Cerebellar nuclear complex (tissue), 1 donor: Measurements from ENCODE around the gene LDB3.

Experiments used
- DNase-seq, 2 experiments: peaks; one replicate each; lab custom pipeline; 2025; lab: John Stamatoyannopoulos, UW

LDB3 gene

DNA sequence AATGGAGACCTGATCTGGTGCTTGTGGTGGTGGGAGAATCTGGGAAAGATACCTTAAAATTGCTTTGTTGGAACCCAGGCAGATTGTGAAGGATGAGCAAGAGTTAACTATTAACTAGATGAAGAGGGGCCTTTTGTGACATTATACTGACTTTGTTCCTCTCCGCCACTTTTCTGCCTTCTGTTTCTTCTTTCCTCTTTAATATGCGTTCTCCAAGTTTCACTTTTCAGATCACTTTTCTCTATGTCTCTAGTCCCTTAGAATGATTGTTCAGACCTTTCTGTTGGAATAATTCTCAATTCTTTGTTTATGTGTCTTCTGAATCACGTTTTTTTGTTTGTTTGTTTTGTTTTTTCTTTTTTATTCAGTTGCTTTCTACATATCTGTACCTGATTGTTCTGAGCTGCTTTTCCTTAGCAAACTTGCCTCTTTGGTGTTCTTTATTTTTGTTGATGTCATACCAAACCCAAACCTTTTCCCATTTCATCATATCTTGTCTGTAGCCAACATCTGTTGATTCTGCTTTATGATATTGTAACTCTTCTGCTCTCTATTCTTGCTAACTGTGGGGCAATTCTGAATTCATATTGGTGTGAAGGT, 90.9 kb downstream of the LDB3 start:
- DNase-seq = no peak

GRCh38 chr10:86763404-86763803, 95.1 kb downstream of the LDB3 start:
- DNase-seq = no peak

DNA sequence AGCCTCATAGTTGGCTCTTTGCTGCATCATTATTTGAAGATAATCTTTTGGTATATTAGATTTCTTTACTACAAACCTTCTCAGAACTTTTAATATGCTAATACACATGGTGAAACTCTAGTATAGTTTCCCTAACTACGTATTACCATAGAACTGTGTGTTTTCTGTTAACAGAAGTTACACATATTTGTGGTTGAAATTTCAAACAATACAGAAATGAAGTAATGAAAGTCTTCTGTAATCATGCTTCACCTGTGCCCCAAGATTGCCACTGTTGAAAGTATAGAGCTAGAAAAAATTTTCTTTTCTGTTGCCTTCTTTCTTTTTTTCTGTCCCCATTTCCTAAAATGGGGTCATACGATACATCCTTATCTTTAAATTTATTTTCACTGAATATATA, 97.2 kb downstream of the LDB3 start:
- DNase-seq = no peak

DNA sequence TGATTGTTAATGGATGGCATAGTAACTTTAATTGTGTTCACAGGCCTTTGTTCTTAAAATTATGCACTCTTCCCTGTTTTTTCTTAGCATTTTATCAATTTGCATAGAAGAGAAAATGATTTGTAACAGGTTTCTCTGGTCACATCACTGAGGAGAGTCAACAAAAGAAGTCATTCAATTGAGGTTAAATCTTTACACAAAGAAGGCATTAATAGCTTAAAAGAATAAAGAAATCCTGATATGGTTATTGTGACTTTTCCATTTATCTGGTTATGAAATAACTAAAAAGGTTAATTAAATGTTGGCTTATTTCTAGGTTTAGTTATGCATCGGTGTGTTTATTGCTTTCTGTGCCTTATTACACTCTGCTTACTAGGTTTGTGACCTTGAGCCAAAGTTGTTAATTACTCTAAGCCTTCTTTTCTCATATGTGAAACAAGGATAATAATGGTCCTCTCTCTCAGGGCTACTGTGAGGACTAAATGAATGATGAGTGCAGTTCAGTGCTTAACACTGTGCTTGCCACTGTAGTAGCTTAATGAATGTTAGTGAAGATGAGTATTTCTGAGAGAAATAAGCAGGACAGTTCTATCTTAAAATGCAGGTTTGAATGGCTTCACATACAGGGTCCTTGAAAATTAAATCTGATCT, 100.2 kb downstream of the LDB3 start:
- no peak for DNase-seq

- DNase-seq = no peak
These were observed 101.7 kb downstream of the LDB3 start for GRCh38 chr10:86769991-86770390.

- no peak for DNase-seq
These were observed 102.2 kb downstream of the LDB3 start for GRCh38 chr10:86770412-86770960.

DNA sequence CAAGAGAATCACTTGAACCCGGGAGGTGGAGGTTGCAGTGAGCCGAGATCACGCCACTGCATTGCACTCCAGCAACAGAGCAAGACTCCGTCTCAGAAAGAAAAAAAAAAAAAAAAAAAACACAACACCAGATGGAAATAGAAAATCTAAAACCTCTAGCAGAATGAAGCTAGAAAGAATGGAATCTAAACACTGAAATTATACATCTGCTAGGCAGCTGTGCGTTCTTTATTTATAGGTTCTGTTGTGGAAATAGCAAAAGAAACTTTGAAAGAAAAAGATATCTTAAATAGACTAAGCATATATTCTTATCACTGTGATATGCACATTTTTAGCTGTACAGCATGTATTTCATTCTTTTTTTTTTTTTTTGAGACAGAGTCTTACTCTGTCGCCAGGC, 105.2 kb downstream of the LDB3 start:
- DNase-seq = no peak

- DNase-seq = no peak
These were observed 107.0 kb downstream of the LDB3 start for GRCh38 chr10:86775056-86775869.

- no peak for DNase-seq
These were observed 107.5 kb downstream of the LDB3 start for GRCh38 chr10:86775870-86776180.

DNA sequence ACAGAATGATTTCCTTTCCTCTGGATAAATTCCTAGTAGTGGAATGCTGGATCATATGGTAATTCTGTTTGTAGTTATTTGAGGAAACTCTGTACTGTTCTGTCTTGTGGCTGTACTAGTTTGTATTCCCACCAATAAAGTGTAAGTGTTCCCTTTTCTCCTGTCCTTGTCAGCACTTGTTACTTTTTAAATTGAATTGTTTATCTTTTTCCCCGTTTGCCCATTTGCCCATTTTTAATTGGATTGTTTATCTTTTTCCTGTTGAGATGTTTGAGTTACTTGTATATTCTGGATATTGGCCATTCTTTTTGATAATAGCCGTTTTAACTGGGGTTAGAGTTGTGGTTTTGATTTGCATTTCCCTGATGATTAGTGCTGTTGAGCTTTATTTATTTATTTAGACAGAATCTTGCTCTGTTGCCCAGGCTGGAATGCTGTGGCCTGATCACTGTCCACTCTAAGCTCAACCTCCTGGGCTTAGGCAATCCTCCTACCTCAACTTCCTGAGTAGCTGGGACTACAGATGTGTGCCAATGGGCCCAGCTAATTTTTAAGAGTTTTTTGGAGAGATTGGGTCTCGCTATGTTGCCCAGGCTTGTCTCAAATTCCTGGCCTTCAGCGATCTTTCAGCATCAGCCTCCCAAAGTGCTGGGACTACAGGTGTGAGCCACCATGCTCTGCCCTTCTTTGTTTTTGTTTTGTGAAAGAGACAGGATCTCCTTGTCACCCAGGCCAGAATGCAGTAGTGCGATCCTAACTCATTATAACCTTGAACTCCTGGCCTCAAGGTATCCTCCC, 111.1 kb downstream of the LDB3 start:
- no peak for DNase-seq

DNA sequence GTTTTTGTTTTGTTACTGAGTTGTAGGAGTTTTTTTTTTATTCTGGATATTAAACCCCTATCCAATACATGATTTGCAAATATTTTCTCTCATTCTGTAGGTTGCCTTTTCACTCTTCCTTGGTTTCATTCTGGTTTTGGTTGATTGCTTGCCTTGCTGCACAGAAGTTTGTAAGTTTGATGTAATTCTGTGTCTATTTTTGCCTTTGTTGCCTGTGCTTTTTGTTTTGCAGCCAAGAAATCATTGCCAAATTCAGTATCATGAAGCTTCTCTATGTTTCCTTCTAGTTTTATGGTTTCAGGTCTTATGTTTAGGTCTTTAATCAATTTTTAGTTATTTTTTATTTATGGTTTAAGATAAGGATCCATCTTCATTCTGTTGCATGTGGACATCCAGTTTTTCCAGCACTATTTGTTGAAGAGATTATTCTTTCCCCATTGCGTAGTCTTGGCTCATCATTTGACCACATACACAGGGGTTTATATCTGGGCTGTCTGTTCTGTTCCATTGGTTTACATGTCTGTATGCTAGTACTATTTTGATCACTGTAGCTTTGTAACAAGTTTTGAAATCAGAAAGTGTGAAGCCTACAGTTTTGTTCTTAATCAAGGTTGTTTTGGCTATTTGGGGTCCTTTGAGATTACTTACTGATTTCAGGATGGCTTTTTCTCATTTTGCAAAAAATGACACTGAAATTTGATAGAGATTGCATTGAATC, 114.5 kb downstream of the LDB3 start:
- no peak for DNase-seq

DNA sequence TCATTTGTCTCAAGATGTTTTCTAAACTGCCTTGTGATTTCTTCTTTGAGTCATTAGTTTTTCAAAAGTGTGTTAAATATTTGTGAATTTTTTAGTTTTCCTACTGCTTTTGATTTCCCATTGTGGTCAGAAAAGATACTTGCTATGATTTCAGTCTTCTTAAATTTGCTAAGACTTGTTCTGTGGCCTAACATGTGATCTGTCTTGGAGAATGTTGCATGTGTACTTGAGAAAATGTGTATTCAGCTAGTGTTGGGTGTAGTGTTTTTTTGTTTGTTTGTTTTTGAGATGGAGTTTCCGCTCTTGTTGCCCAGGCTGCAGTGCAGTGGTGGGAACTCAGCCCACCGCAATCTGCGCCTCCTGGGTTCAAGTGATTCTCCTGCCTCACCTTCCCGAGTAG, 116.7 kb downstream of the LDB3 start:
- no peak for DNase-seq
